Loucy (cell line): ENCODE measurements around the gene GMFB.

Experiments
- H2AFZ ChIP-seq: fragments of 200-600 bp; sonication (generic); 2 replicates; pipeline ENCODE4 v1.6.0; 2016; ENCODE audit warnings: antibody characterized with exemption, mild to moderate bottlenecking, low read length, moderate library complexity
- H3F3A ChIP-seq: fragments of 200-600 bp; 2 replicates; pipeline ENCODE4 v1.6.0; 2016; ENCODE audit warnings: antibody characterized with exemption, low read depth, mild to moderate bottlenecking
- H3K27me3 ChIP-seq: fragments of 200-600 bp; sonication (generic); 2 replicates; pipeline ENCODE4 v1.6.1; 2014; ENCODE audit warnings: low read length, mild to moderate bottlenecking; ENCODE audit not compliant: insufficient read depth, poor library complexity, severe bottlenecking
- H3K36me3 ChIP-seq: fragments of 200-600 bp; sonication (generic); 2 replicates; pipeline ENCODE4 v1.6.1; 2016; ENCODE audit warnings: low read length; ENCODE audit not compliant: insufficient read depth
- H3K4me1 ChIP-seq: fragments of 200-600 bp; sonication (generic); 2 replicates; pipeline ENCODE4 v1.5.1; 2014; ENCODE audit warnings: low read length, mild to moderate bottlenecking; ENCODE audit not compliant: insufficient read depth, poor library complexity, severe bottlenecking
- H3K4me2 ChIP-seq: fragments of 200-600 bp; sonication (generic); 2 replicates; pipeline ENCODE4 v1.6.0; 2014; ENCODE audit warnings: antibody characterized with exemption, low read length, low read depth, mild to moderate bottlenecking; ENCODE audit not compliant: poor library complexity, severe bottlenecking
- H3K4me3 ChIP-seq: fragments of 200-600 bp; sonication (generic); 2 replicates; pipeline ENCODE4 v1.5.1; 2014; ENCODE audit warnings: low read length, mild to moderate bottlenecking, mixed read lengths; ENCODE audit not compliant: poor library complexity, severe bottlenecking
- H3K79me2 ChIP-seq: fragments of 200-600 bp; sonication (generic); 2 replicates; pipeline ENCODE4 v1.6.1; 2014; ENCODE audit warnings: low read length; ENCODE audit not compliant: insufficient read depth
- H3K9ac ChIP-seq: fragments of 200-600 bp; sonication (generic); 2 replicates; pipeline ENCODE4 v1.6.0; 2014; ENCODE audit warnings: mild to moderate bottlenecking, low read depth, low read length, moderate library complexity; ENCODE audit not compliant: poor library complexity, severe bottlenecking
- H3K9me2 ChIP-seq: fragments of 200-600 bp; sonication (generic); replicated peaks from 2 replicates; pipeline ENCODE4 v1.6.1; 2016; ENCODE audit warnings: low read depth, low read length, mixed read lengths
- H3K9me3 ChIP-seq: fragments of 200-600 bp; sonication (generic); 2 replicates; pipeline ENCODE4 v1.6.1; 2014; ENCODE audit warnings: mild to moderate bottlenecking, antibody characterized with exemption, low read length, low read depth; ENCODE audit not compliant: insufficient read depth
- H4K20me1 ChIP-seq: fragments of 200-600 bp; sonication (generic); 2 replicates; pipeline ENCODE4 v1.6.0; 2014; ENCODE audit warnings: antibody characterized with exemption, low read length, mild to moderate bottlenecking; ENCODE audit not compliant: insufficient read depth, poor library complexity, severe bottlenecking
- EZH2phosphoT487 ChIP-seq: fragments of 200-600 bp; IDR thresholded peaks from 2 replicates; pipeline ENCODE4 v1.6.1; 2018; ENCODE audit warnings: antibody characterized with exemption, mild to moderate bottlenecking, moderate library complexity, borderline replicate concordance
- TF ChIP-seq, protein P1 (sequence below): fragments of 200-600 bp; sonication (generic); conservative IDR thresholded peaks from 2 replicates; pipeline ENCODE4 v1.5.1; 2014; ENCODE audit warnings: mild to moderate bottlenecking, antibody characterized with exemption, low read length

Gene GMFB

DNA sequence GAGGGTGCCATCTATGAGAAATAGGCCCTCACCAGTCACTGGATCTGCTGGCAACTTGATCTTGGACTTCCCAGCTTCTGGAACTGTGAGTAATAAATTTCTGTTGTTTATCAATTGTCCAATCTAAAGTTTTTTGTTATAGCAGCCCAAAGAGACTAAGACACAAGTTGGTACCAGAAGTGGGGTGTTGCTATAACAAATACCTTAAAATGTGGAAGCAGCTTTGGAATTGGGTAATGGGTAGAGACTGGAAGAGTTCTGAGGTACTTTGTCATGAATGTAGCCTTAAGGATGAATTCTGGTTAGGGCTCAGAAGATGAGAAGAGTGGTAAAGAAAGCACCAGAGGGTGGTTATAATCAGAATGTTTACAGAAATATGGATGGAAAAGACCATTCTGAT lies 21.5 kb downstream of the GMFB start:
- Histone ChIP-seq H3K9me3 (peaks cover 3% of the 10 kb centered on the region; the same call in 1 of the 2 replicates), H3K9ac (no peak overlapping the region), H3K4me2 (no peak overlapping the region), H3K27me3 (no peaks in the 10 kb centered on the region), H3F3A (no peaks in the 10 kb centered on the region), H3K4me1 (no peaks in the 10 kb centered on the region), H3K36me3 (no peaks in the 10 kb centered on the region; the same call in 1 of the 2 replicates), H3K9me2 (no peaks in the 10 kb centered on the region), H2AFZ (no peak overlapping the region), H3K4me3 (no peak overlapping the region), H4K20me1 (no peaks in the 10 kb centered on the region), H3K79me2 (no peaks in the 10 kb centered on the region)
- no peak for TF ChIP-seq EZH2phosphoT487
- TF ChIP-seq, protein P1, sequence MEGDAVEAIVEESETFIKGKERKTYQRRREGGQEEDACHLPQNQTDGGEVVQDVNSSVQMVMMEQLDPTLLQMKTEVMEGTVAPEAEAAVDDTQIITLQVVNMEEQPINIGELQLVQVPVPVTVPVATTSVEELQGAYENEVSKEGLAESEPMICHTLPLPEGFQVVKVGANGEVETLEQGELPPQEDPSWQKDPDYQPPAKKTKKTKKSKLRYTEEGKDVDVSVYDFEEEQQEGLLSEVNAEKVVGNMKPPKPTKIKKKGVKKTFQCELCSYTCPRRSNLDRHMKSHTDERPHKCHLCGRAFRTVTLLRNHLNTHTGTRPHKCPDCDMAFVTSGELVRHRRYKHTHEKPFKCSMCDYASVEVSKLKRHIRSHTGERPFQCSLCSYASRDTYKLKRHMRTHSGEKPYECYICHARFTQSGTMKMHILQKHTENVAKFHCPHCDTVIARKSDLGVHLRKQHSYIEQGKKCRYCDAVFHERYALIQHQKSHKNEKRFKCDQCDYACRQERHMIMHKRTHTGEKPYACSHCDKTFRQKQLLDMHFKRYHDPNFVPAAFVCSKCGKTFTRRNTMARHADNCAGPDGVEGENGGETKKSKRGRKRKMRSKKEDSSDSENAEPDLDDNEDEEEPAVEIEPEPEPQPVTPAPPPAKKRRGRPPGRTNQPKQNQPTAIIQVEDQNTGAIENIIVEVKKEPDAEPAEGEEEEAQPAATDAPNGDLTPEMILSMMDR, result no peak

DNA sequence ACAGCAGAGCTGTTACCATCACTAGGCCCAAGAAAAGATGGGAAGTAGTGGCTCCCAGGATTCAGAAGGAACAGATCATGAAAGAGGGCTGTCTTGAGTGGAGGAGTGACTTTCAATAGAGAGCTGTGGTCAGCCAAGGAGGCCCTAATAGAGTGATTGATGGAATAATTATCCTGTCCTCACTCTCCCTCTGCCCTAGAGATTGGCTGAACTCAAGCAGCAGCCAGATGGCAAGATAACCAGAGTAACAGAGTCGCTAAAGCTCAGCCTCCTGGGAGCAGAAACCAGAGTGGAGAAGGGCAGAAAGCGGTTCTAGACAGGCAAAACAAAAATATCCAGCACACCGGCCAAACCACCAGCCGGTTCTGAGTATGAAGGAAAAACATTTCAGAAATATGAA lies 23.1 kb downstream of the GMFB start:
- H3K4me3 ChIP-seq, result no peak overlapping the region
- H3K4me1 ChIP-seq, result no peaks in the 10 kb centered on the region
- no peak overlapping the region for H3K9ac ChIP-seq
- H3K79me2 ChIP-seq, result no peaks in the 10 kb centered on the region
- no peak overlapping the region for H2AFZ ChIP-seq
- H3K4me2 ChIP-seq, result no peak overlapping the region
- TF ChIP-seq, protein P1, result no peak
- TF ChIP-seq EZH2phosphoT487, result no peak
- H3K9me2 ChIP-seq, result no peaks in the 10 kb centered on the region
- H3F3A ChIP-seq, result no peaks in the 10 kb centered on the region
- no peaks in the 10 kb centered on the region for H4K20me1 ChIP-seq
- H3K36me3 ChIP-seq, result no peaks in the 10 kb centered on the region
- H3K27me3 ChIP-seq, result no peaks in the 10 kb centered on the region
- H3K9me3 ChIP-seq, result peaks cover 3% of the 10 kb centered on the region; the same call in 1 of the 2 replicates

DNA sequence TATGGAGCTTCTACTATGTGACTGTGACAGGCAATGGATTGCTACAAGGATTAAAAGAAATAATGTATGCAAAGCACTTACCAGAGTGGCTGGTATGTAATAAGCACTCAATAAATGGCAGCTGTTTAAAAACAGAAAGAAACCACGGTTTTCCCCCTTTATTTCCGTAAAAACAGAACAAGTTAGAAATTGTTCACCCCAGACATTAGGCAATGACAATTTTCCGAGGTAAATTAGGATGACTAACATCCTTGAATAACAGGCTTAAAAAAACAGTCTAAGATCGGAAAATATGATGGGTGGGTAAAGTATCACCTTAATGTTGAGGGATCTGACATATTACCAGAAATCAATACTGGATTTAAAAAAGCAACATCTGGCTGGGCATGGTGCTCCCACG lies 26.7 kb downstream of the GMFB start:
- Histone ChIP-seq H3K27me3 (no peaks in the 10 kb centered on the region), H3K9me2 (no peaks in the 10 kb centered on the region), H3K4me1 (no peaks in the 10 kb centered on the region), H4K20me1 (no peaks in the 10 kb centered on the region), H3F3A (no peaks in the 10 kb centered on the region), H2AFZ (no peak overlapping the region), H3K4me2 (no peak overlapping the region), H3K9me3 (peaks cover 8% of the 10 kb centered on the region; the same call in 1 of the 2 replicates), H3K79me2 (no peaks in the 10 kb centered on the region), H3K36me3 (no peaks in the 10 kb centered on the region), H3K9ac (no peak overlapping the region), H3K4me3 (no peak overlapping the region)
- TF ChIP-seq EZH2phosphoT487, result no peak
- TF ChIP-seq, protein P1, result no peak
